ENCODE results near the gene IGFBPL1.
A peak's percentile ranks its signal among the peaks of the same experiment; 100 is the strongest.
"Not testable (repeated sequence)": the region's sequence is repeated elsewhere in the genome, so short reads cannot be mapped to it uniquely, and the experiment has no call there.

The IGFBPL1 gene

DNA sequence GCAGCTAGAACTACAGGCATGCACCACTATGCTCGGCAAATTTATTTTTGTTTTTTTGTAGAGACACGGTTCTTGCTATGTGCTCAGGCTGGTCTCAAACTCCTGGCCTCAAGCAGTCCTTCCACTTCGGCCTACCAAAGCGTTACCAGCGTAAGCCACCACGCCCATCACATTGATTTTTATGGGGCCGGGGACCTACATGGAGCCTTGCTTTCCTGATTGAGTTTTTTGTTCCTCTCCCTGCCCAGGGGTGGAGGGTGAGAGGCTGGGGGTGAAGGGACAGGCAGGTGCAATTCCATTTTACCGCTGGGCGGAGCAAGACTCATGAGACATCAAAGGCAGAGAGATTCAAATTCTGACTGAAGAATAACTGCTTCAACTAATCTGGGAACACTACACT is 29.8 kb downstream of the IGFBPL1 start:
- no peak for DNase-seq

DNA sequence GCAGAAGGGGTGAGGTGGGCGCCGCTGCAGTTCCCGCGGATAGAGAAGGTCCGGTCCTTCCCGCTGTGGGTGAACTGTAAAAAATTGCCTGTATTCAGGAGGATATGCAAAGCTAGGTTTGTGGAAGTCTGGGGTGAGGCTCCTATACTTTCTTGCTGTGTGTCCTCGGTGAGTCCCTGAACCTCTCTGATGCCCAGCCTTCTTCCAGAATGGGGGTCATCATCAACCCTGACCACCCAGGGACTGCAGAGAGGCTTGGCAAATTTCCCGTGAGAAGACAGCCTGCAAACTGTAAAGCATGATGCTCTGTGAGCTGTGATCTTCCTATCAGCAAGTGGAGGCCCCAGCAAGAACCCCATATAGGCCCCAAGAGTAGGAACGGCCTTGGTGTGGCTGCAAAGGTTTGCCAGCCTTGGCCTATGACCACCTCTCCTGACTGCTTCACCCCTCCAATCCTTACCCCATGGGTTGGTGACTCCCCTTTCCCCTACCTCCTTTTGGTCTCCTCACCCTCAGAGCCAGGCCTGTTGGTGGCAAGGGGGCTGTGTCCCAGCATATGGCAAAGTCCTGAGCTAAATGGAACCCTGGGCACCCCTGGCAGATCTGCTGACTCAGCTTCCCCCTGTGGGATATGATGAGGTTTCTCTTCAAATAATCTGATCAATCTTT is 31.0 kb downstream of the IGFBPL1 start:
- DNase-seq = no peak

GRCh38 chr9:38392235-38393127 is 31.8 kb downstream of the IGFBPL1 start, which contains the start of gene ALDH1B1:
Gene ALDH1B1, plus strand, starts transcription at chr9:38392702. Its CDS starts 3,047 bp downstream, at chr9:38395749.
- DNase-seq = peak; percentile 67

- DNase-seq = no peak
Observed at GRCh38 chr9:38391278-38392118, 32.8 kb downstream of the IGFBPL1 start.

DNA sequence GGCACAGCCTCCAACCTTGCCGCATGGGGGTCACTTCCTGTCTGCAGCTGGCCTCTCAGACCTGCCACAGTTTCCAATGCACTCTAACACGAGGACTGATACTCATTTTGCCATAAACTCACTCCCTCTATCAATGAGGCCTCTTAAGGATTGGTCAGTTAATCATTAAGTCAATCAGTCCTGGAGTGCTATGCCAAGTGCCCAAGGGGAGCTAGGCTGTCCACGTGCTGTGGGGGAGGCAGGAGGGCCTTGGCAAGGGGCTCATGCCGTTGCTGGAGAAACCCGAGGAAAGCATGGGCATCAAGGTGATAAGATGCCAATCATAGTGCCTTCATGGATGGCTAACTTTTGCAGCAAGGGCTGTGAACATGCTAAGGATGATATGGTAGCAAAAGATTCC is 33.4 kb downstream of the IGFBPL1 start:
- DNase-seq = no peak

GRCh38 chr9:38390442-38390841 is 33.8 kb downstream of the IGFBPL1 start:
- DNase-seq = no peak

- no peak for DNase-seq
Observed at GRCh38 chr9:38389313-38389712, 34.9 kb downstream of the IGFBPL1 start.

GRCh38 chr9:38388283-38389223 is 35.7 kb downstream of the IGFBPL1 start:
- no peak for DNase-seq

DNA sequence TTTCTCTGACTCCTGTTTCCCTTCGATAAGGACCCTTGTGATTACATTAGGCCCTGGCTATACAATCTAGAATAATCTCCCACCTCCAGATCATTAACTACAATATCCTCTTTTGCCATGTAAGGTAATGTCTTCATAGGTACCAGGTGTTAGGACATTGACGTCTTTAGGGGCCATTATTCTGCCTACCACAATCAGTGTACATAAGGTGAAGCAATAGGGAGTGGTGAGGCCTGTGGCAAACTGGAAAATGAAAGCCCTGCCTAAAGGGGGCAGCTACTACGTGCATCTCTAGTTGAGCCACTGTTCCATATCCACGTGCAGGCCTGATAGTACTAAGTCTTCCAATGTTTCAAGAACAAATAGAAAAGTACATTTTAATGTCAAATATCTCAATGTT is 36.5 kb downstream of the IGFBPL1 start:
- no peak for DNase-seq

DNA sequence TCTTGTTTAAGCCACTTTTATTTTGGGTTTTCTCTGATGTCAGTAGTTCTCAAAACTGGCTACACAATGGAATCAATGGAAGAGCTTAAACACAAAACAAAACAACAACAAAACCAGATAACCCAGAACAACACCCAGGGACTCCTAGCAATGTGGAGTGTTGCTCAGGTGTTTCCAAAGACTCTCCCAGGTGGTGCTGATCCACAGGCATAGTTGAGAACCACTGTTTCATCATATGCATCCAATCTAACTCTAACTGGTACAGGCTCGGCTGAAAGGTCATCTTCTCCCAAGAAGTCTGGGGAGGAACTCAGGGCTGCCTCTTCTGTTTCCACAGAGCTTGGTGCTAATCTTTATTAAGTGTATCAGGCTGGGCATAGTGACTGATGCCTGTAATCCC is 37.2 kb downstream of the IGFBPL1 start:
- no peak for DNase-seq

DNA sequence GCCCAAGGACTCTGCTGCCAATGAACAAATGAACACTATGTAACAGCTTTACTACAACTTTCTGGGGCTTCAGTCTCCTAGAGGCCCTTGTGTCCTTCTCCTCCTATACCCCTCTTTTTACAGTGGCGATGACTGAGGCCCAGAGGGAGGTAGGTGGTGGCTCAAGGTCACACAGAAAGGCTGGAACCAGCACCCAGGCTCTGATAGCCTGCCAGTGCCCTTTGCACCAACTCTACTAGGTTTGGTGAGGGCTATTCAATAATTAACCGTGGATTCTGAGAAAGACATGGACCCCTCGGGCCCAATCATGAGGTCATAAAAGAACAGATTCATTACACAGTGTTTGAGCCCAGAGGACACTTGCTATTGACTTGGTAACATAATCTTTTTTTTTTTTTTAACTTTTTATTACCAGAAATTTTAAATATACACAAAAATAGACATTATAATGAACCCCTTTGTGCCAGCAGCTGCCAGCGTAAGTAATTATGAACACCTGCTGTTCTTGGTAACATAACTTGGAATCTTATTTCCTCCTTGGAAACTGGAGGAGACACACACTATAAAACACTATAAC is 37.8 kb downstream of the IGFBPL1 start:
- DNase-seq = no peak

DNA sequence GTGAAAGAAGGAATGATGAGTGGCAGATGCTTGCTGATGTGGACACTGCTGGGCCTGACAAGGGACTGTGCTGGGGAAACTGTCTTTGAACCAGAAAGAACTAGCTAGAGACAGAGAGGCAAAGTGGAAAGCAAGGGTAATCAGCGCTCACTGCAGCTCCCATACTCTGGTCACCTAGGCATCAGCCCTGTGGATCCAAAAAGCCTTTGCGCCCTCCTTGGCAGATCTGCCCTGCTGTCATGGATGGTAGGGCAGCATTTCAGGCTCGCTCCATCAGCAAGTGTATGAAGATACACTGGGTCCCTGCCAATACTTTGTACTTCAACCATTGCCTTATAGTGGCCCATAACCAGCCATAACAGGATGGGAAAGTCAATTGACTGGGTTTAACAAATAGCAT is 38.4 kb downstream of the IGFBPL1 start:
- no peak for DNase-seq

GRCh38 chr9:38384990-38385848 is 39.0 kb downstream of the IGFBPL1 start:
- DNase-seq = no peak

- DNase-seq = no peak
Observed at GRCh38 chr9:38382141-38382540, 42.1 kb downstream of the IGFBPL1 start.

- no peak for DNase-seq
Observed at GRCh38 chr9:38380872-38381534, 43.3 kb downstream of the IGFBPL1 start.

GRCh38 chr9:38380230-38380871 is 43.9 kb downstream of the IGFBPL1 start:
- no peak for DNase-seq

GRCh38 chr9:38377336-38378083 is 46.7 kb downstream of the IGFBPL1 start:
- not testable (repeated sequence) for DNase-seq

DNA sequence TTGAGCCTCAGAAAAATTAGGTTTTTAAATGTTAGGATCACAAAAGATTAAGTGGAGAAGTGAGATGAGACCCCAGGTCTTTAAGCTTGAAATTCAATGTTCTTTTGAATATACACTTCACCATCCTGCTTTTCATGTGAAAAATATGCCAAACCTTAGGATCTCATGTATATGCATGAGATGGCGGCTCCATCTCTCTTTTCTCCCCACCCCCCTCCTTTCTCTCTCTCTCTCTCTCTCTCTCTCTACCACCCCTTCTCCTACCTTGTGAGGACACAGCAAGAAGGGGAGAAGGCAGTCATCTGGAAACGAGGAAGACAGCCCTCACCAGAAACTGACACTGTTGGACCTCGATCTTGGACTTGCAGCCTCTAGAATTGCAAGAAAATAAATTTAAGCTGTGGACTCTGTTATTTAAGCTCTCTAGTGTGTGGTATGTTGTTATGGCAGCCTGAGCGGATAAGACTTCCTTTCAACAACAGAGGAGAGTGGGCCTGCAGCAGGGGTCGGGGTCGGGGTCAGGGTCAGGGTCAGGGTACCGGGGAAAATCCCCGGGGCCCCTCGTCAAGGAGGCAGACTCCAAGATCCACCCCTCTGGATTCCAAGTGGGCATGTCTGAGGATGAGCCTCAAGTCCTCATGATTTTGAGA is 48.1 kb downstream of the IGFBPL1 start:
- DNase-seq = no peak
